ENCODE measurements around the gene SFI1. TPM values are rescaled to one million over a fixed set of nuclear protein-coding genes. Genes with fewer than 3 reads are reported as not detected.

SFI1 gene
- total RNA-seq, 1 donor from 2014 or later = 13.6 TPM

DNA sequence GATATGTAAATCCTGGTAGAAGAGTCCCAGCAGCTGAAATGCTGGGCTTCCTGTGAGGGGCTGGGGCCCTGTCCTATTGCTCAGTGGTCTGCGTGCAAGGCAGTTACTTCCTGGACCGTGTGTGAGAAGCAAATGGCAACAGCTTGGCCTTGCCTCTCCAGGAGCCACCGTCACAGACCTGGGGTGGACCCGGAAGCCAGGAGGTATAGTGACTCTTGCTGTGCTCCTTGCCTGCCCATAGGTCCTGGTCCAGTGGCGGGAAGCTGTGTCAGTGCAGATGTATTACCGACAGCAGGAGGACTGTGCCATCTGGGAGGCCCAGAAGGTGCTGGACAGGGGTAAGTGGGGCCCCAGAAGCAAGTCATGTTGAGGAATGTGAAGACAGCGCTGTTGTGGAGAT lies 111.4 kb downstream of the SFI1 start:
- FAIRE-seq (no peak), DNase-seq (ENCODE audit: low read depth) (no peak)
- H4K20me1 ChIP-seq (ENCODE audit: insufficient read depth, low read length) = no peaks in the 10 kb centered on the region
- no peaks in the 10 kb centered on the region for H3K79me2 ChIP-seq (ENCODE audit: insufficient read depth, low read length)
- no peak overlapping the region for H3K9ac ChIP-seq (ENCODE audit: low read length)
- TF ChIP-seq, protein P1, sequence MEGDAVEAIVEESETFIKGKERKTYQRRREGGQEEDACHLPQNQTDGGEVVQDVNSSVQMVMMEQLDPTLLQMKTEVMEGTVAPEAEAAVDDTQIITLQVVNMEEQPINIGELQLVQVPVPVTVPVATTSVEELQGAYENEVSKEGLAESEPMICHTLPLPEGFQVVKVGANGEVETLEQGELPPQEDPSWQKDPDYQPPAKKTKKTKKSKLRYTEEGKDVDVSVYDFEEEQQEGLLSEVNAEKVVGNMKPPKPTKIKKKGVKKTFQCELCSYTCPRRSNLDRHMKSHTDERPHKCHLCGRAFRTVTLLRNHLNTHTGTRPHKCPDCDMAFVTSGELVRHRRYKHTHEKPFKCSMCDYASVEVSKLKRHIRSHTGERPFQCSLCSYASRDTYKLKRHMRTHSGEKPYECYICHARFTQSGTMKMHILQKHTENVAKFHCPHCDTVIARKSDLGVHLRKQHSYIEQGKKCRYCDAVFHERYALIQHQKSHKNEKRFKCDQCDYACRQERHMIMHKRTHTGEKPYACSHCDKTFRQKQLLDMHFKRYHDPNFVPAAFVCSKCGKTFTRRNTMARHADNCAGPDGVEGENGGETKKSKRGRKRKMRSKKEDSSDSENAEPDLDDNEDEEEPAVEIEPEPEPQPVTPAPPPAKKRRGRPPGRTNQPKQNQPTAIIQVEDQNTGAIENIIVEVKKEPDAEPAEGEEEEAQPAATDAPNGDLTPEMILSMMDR (IDR thresholded peaks at IDR 0.05; ENCODE audit: insufficient read depth, low read depth, low read length) = no peak
- TF ChIP-seq EZH2 (IDR thresholded peaks at IDR 0.05; ENCODE audit: insufficient read depth, low read length) = no peak
- no peak overlapping the region for H3K4me3 ChIP-seq (ENCODE audit: insufficient read depth, low read depth, low read length)
- H3K9me3 Mint-ChIP-seq (ENCODE audit: unreplicated experiment) = no peaks in the 10 kb centered on the region
- H3K9me3 ChIP-seq (ENCODE audit: insufficient read depth, low read depth, low read length) = no peaks in the 10 kb centered on the region
- H3K4me3 Mint-ChIP-seq (ENCODE audit: unreplicated experiment) = no peak overlapping the region
- H3K4me1 Mint-ChIP-seq (ENCODE audit: low read depth, unreplicated experiment) = peaks cover 4% of the 10 kb centered on the region
- no peak overlapping the region for H3K27ac ChIP-seq (ENCODE audit: low read depth, low read length)
- no peaks in the 10 kb centered on the region for H3K36me3 ChIP-seq (ENCODE audit: insufficient read depth, low read length)
- no peak overlapping the region for H3K4me2 ChIP-seq (ENCODE audit: low read length)
- H3K27ac Mint-ChIP-seq (ENCODE audit: unreplicated experiment) = peak overlapping the region; percentile 12
- no peaks in the 10 kb centered on the region for H3K27me3 ChIP-seq (ENCODE audit: insufficient read depth, low read length)
- H2AFZ ChIP-seq (ENCODE audit: low read depth, low read length) = no peak overlapping the region
- H3K36me3 Mint-ChIP-seq (ENCODE audit: low read depth, unreplicated experiment) = peaks cover 9% of the 10 kb centered on the region
- peaks cover 5% of the 10 kb centered on the region for H3K4me1 ChIP-seq (ENCODE audit: insufficient read depth, low read length)
- no peaks in the 10 kb centered on the region for H3K27me3 Mint-ChIP-seq (ENCODE audit: low read depth, unreplicated experiment)

DNA sequence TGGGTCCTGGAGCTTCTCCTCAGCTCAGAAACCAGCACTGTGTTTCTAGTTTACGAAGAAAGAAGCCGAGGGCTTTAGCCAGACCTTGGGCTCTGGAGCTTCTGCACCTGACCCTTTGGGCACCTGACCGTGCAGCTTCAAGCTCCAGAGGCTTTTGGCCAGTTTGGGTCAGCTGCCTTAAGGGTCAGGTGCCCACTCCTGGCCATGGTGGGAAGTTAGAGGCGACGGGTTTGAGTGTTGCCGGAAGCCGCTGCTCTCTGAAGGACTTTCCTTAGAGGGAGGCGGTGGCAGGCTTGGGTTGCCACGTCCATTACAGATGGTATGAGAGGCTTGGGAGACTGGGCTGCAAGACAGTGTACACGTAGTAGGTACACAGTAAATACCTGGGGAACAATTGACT lies 113.4 kb downstream of the SFI1 start:
- Histone ChIP-seq H3K4me3 (ENCODE audit: insufficient read depth, low read depth, low read length) (no peak overlapping the region), H3K79me2 (ENCODE audit: insufficient read depth, low read length) (no peaks in the 10 kb centered on the region), H3K27ac (ENCODE audit: low read depth, low read length) (no peak overlapping the region), H3K9me3 (ENCODE audit: insufficient read depth, low read depth, low read length) (no peaks in the 10 kb centered on the region), H3K36me3 (ENCODE audit: insufficient read depth, low read length) (no peaks in the 10 kb centered on the region), H3K9ac (ENCODE audit: low read length) (no peak overlapping the region), H2AFZ (ENCODE audit: low read depth, low read length) (no peak overlapping the region), H4K20me1 (ENCODE audit: insufficient read depth, low read length) (no peaks in the 10 kb centered on the region), H3K4me1 (ENCODE audit: insufficient read depth, low read length) (peaks cover 2% of the 10 kb centered on the region), H3K27me3 (ENCODE audit: insufficient read depth, low read length) (no peaks in the 10 kb centered on the region), H3K4me2 (ENCODE audit: low read length) (no peak overlapping the region)
- Mint-ChIP-seq H3K36me3 (ENCODE audit: low read depth, unreplicated experiment) (peaks cover 7% of the 10 kb centered on the region), H3K27me3 (ENCODE audit: low read depth, unreplicated experiment) (no peaks in the 10 kb centered on the region), H3K9me3 (ENCODE audit: unreplicated experiment) (no peaks in the 10 kb centered on the region), H3K4me3 (ENCODE audit: unreplicated experiment) (no peak overlapping the region), H3K27ac (ENCODE audit: unreplicated experiment) (no peak overlapping the region), H3K4me1 (ENCODE audit: low read depth, unreplicated experiment) (peaks cover 2% of the 10 kb centered on the region)
- no peak for TF ChIP-seq EZH2 (IDR thresholded peaks at IDR 0.05; ENCODE audit: insufficient read depth, low read length)
- TF ChIP-seq, protein P1 (IDR thresholded peaks at IDR 0.05; ENCODE audit: insufficient read depth, low read depth, low read length) = no peak
- no peak for DNase-seq (ENCODE audit: low read depth)
- FAIRE-seq = no peak

DNA sequence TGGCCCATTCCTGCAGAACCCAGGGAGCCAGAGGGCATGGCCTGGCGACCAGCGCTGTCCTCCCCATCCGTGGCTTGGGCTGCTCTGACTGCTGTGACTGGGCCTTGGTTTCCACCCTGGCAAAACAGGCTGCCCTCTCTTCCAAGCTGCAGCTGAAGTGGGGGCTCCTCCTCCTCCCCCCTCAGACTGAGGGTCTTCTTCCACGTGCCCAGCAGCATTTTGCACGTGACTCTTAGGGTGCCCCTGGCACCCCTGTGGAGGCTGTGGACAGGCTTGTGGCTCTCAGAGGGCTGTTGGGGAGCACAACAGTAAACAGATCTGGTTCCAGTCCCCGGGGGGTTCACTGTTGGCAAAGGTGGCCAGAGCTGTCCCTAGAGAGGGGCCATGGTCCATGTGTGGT lies 114.3 kb downstream of the SFI1 start:
- Histone ChIP-seq H3K9ac (ENCODE audit: low read length) (no peak overlapping the region), H2AFZ (ENCODE audit: low read depth, low read length) (no peak overlapping the region), H3K36me3 (ENCODE audit: insufficient read depth, low read length) (no peaks in the 10 kb centered on the region), H3K4me1 (ENCODE audit: insufficient read depth, low read length) (peaks cover 2% of the 10 kb centered on the region), H4K20me1 (ENCODE audit: insufficient read depth, low read length) (no peaks in the 10 kb centered on the region), H3K79me2 (ENCODE audit: insufficient read depth, low read length) (no peaks in the 10 kb centered on the region), H3K9me3 (ENCODE audit: insufficient read depth, low read depth, low read length) (no peaks in the 10 kb centered on the region), H3K27me3 (ENCODE audit: insufficient read depth, low read length) (no peaks in the 10 kb centered on the region), H3K4me3 (ENCODE audit: insufficient read depth, low read depth, low read length) (no peak overlapping the region), H3K27ac (ENCODE audit: low read depth, low read length) (no peak overlapping the region), H3K4me2 (ENCODE audit: low read length) (no peak overlapping the region)
- Mint-ChIP-seq H3K4me1 (ENCODE audit: low read depth, unreplicated experiment) (peaks cover 3% of the 10 kb centered on the region), H3K27me3 (ENCODE audit: low read depth, unreplicated experiment) (no peaks in the 10 kb centered on the region), H3K27ac (ENCODE audit: unreplicated experiment) (no peak overlapping the region), H3K4me3 (ENCODE audit: unreplicated experiment) (no peak overlapping the region), H3K9me3 (ENCODE audit: unreplicated experiment) (no peaks in the 10 kb centered on the region), H3K36me3 (ENCODE audit: low read depth, unreplicated experiment) (peaks cover 7% of the 10 kb centered on the region)
- DNase-seq (ENCODE audit: low read depth) (no peak), FAIRE-seq (no peak)
- no peak for TF ChIP-seq EZH2 (IDR thresholded peaks at IDR 0.05; ENCODE audit: insufficient read depth, low read length)
